LNCAP (cell line): ENCODE measurements around the gene DGKB.

Source experiments
- TF ChIP-seq, protein P1 (sequence below): fragments of 450-650 bp; IDR thresholded peaks from 2 replicates; pipeline ENCODE4 v1.5.1; 2017; ENCODE audit warnings: mild to moderate bottlenecking

DGKB gene

GRCh38 chr7:14398526-14398925 is 504.0 kb downstream of the DGKB start:
- TF ChIP-seq, protein P1, sequence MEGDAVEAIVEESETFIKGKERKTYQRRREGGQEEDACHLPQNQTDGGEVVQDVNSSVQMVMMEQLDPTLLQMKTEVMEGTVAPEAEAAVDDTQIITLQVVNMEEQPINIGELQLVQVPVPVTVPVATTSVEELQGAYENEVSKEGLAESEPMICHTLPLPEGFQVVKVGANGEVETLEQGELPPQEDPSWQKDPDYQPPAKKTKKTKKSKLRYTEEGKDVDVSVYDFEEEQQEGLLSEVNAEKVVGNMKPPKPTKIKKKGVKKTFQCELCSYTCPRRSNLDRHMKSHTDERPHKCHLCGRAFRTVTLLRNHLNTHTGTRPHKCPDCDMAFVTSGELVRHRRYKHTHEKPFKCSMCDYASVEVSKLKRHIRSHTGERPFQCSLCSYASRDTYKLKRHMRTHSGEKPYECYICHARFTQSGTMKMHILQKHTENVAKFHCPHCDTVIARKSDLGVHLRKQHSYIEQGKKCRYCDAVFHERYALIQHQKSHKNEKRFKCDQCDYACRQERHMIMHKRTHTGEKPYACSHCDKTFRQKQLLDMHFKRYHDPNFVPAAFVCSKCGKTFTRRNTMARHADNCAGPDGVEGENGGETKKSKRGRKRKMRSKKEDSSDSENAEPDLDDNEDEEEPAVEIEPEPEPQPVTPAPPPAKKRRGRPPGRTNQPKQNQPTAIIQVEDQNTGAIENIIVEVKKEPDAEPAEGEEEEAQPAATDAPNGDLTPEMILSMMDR: no peak

- TF ChIP-seq, protein P1: no peak
These were observed 506.7 kb downstream of the DGKB start for GRCh38 chr7:14395860-14396259.

- TF ChIP-seq, protein P1: no peak
These were observed 507.8 kb downstream of the DGKB start for GRCh38 chr7:14394786-14395185.

- TF ChIP-seq, protein P1: no peak
These were observed 513.0 kb downstream of the DGKB start for GRCh38 chr7:14389595-14389994.

GRCh38 chr7:14389181-14389591 is 513.4 kb downstream of the DGKB start:
- TF ChIP-seq, protein P1: no peak

GRCh38 chr7:14385074-14385473 is 517.5 kb downstream of the DGKB start:
- TF ChIP-seq, protein P1: no peak

- TF ChIP-seq, protein P1: no peak
These were observed 520.6 kb downstream of the DGKB start for GRCh38 chr7:14381936-14382335.

GRCh38 chr7:14381306-14381705 is 521.2 kb downstream of the DGKB start:
- TF ChIP-seq, protein P1: no peak
